ENCODE measurements around the gene TDO2.
"Not testable (repeated sequence)": the region's sequence is repeated elsewhere in the genome, so short reads cannot be mapped to it uniquely, and the experiment has no call there.

Gene TDO2

DNA sequence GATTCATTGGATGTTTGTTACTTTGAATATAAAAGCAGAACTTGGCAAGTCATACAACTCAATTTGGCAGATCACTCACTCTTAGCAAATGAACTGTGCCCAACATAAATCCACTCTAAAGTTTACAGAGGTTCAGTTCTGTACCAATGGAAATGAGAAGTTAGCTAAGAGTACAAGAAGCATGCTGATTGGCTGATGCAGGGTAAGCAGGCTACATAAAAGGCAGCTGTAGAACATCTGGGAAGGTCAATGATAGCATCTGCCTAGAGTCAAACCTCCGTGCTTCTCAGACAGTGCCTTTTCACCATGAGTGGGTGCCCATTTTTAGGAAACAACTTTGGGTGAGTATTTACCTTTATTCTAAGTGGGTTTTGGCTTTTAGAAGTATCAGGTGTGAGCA, at the start of gene TDO2:
TSS of gene TDO2 (plus strand) at position 244 of the 400 bp plus-strand sequence. CDS start at position 307, 63 bp downstream.
- peak; percentile 29 for DNase-seq (ENCODE audit: low read depth)

DNA sequence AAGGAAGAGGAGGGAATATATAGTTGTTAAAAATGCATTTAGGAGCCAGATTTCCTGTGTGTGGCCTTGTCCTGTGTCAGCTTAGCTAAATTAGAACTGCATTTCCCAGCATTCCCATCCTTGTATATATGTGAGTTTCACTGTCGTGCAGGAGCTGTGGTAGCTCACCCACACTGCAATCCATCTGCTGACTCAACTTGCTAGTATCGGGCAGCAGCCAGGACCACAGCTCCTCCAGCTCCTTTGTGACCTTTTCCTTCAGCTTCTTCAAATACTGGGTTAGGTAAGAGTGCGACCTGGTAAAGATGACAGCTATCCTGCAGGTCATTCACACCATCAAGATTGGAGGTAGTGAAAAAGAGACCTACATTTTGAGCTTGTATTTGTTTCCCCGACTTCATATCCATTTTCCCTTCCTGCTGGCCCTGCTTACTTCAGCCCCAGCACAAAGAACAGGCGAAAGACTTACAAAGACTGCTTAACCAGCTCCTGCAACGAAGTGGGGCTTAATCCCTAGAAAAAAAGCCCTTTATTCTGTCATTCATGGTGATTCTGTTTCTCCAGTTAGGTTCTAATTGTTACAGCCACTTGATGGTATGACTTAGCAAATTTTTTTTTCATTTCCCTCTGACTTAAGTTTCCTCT, 48.8 kb upstream of the TDO2 start:
- no peak for DNase-seq (ENCODE audit: low read depth)

DNA sequence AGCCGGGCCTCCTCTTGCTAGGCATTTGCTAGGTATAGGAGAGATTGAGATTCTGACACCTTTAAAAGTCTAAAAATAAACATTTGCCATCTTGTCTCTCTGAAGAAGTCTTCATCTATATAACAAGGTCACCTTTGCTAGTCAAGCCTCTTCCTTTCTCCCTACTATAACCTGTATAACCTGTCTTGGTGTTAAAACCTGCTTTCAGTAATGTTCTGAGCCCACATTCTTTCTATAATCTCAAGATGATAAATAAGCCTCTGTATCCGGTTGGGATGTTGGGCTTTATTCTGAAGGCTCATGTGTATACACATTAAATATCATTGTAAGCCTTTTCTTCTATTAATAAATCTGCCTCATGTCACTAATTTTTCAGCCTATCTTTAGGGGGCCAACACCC, 47.6 kb upstream of the TDO2 start:
- no peak for DNase-seq (ENCODE audit: low read depth)

DNA sequence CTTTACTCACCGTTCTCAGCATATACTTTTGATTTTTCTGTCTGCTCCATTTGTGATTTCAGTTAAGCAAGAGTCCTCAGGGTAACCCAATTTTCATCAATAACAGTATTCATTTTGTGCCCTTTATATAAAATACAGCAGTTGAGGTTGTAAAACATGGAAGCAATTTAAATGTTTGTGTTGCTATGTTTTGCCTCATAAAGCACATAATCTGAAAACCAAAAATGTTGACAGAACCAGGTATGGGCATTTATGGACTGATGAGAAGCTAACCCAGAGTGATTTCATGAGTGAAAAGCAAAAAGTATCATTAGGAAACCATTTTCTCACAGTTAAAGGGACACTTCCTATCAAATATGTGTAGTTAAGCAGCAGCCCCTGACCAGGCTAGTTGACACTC, 37.3 kb upstream of the TDO2 start, which contains the start of gene ASIC5:
TSS of gene ASIC5 (minus strand) at position 101 of the 400 bp plus-strand sequence. CDS start at position 50, 51 bp downstream.
- no peak for DNase-seq (ENCODE audit: low read depth)

DNA sequence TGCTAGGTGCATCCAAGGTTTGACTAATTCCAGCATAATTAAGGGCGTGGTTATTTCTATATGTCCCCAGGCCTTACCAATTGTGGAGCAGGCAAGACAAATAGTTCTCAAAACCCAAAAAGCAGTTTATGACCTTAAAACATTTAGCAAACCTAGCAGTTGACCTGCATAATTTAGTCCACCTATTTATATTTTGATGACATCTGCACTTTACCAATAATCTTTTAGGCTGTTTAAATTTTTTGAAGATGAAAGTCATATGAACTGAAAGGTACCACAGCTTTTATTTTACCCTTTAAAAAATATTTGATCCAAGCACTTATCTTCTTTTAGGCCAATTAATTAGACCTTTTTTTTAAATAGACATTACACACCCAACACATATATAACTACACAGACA, 27.6 kb upstream of the TDO2 start:
- no peak for DNase-seq (ENCODE audit: low read depth)

DNA sequence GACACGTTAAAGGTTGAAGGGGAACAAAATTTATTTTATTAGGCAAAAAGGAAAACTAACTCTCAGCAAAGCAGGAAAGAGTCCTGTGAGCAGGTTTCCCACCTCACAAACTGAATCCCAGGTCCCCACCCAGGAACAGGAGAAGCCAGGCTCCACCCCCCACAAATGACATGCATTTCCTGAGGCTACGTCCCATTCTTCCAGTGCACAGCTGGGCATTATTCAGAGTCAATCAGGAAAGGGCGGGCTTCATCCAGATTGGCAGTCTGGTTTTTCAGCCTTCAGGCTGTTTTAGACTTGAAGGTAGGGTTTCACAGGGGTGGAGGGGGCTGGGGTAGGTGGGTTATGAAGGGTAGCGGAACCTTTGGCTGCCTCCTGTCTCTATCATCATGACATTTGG, 25.5 kb upstream of the TDO2 start:
- no peak for DNase-seq (ENCODE audit: low read depth)

DNA sequence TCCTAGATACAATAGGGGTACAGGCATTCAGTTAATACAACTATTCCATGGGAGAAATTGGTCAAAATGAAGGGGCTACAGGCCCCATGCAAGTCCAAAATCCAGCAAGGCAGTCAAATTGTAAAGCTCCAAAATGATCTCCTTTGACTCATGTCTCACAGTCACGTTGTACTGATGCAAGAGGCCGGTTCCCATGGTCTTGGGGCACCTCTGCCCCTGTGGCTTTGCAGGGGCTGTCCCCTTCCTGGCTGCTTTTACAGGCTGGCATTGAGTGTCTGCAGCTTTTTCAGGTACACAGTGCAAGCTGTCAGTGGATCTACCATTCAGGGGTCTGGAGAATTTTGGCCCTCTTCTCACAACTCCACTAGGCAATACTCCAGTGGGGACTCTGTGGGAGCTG, 24.9 kb upstream of the TDO2 start:
- no peak for DNase-seq (ENCODE audit: low read depth)

DNA sequence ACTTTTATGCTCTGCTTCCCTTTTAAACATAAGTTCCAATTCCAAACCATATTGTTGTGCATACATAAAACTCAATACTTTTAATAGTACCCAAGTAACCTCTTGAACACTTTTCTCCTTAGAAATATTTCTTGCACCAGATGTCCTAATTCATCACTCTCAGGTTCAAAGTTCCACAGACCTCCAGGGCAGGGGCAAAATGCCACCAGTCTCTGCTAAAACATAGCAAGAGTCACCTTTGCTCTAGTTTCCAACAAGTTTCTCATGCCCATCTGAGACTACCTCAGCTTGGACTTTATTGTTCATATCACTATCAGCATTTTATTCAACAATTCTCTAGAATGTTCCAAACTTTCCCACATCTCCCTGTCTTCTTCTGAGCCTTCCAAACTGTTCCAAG, 23.7 kb upstream of the TDO2 start:
- DNase-seq (ENCODE audit: low read depth), result no peak

DNA sequence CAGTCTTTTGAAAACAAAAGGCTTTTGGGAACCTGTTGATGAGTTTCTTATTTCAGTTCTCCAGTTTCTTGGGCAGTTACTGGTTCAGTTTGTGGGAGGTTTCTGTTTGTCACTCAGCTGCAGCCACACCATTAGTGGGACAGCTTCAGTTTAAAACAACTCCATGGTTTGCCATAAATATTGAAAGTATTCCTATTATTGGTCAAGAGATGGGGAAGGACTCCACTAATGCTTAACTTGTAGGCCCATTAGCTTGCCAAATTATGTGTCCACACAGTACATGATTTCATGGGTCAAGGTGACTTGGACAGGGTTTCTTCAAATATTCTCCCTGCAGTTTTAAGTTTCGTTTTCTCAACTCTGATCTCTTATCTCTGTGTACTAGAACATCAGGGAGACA, 21.9 kb upstream of the TDO2 start:
- DNase-seq (ENCODE audit: low read depth), result no peak

DNA sequence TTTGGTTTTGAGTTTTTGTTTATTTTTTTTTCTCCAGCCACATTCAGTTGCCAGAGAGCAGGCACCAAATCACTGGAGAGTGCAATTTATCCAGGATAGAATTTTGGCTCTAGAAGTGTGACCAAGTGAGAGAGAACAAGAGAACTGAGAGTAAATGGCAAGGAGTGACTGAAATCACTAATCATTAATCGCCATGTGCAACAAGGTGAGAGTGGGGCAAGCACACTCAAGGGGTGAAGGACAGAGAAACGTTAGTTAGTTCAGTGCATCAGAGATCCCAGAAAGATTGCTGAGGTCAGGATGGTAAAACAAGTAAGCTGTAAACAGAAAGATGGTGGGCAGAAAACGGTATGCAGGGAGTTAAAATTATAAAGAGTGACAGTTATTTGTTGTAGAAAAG, 19.6 kb upstream of the TDO2 start:
- DNase-seq (ENCODE audit: low read depth), result no peak

DNA sequence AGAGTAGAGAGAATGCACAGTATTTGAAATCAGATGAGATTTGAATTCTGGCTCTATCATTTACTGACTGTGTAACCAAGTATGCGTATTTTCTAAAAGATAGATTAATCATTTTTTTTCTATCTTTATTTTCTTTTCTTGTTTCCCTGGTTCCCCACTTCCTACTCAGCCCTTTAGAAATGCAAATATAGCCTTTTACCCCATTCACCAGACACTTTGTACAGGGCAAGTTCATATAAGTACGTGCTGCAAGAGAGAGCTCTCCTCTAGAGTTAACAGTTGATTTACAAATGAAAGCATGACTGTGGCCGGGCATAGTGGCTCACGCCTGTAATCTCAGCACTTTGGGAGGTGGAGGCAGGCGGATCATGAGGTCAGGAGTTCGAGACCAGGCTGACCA, 17.8 kb upstream of the TDO2 start:
- no peak for DNase-seq (ENCODE audit: low read depth)

DNA sequence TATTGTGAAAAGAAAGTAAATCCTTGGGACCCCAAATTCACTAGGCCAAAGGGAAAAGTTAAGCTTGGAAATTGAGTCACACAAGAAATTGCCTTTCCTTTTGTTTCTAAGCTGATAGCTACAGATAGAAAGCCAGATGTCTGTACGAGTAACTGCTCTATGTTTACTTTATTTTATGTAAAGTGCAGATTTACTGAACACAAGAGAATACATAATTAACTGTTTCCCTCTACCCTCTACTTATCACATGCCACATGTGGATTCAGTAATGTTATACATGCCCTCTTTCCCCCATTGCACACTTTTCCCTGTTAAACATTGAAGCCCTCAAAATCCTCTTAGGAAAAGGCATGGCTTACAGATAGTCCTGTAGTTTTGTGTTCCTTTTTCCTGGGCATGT, 16.5 kb upstream of the TDO2 start:
- no peak for DNase-seq (ENCODE audit: low read depth)

DNA sequence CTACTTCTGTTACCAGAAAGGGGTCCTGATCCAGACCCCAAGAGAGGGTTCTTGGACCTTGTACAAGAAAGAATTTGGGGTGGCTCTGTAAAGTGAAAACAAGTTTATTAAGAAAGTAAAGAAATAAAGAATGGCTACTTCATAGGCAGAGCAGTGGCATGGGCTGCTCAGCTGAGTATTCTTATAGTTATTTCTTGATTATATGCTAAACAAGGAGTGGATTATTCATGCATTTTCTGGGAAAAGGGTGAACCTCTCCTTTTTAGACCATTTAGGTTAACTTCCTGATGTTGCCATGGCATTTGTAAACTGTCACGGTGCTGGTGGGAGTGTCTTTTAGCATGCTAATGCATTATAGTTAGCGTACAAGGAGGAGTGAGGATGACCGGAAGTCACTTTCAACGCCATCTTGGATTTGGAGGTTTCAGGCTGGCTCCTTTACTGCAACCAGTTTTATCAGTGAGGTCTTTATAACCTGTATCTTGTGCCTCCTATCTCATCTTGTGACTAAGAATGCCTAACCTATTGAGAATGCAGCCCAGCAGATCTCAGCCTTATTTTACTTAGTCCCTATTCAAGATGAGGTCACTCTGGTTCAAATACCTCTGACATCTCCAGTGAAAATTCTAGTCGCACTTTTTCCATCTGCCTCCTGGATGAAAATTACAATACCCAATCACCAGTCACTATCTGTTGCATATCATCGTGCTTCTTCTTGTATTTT, 15.5 kb upstream of the TDO2 start:
- no peak for DNase-seq (ENCODE audit: low read depth)

DNA sequence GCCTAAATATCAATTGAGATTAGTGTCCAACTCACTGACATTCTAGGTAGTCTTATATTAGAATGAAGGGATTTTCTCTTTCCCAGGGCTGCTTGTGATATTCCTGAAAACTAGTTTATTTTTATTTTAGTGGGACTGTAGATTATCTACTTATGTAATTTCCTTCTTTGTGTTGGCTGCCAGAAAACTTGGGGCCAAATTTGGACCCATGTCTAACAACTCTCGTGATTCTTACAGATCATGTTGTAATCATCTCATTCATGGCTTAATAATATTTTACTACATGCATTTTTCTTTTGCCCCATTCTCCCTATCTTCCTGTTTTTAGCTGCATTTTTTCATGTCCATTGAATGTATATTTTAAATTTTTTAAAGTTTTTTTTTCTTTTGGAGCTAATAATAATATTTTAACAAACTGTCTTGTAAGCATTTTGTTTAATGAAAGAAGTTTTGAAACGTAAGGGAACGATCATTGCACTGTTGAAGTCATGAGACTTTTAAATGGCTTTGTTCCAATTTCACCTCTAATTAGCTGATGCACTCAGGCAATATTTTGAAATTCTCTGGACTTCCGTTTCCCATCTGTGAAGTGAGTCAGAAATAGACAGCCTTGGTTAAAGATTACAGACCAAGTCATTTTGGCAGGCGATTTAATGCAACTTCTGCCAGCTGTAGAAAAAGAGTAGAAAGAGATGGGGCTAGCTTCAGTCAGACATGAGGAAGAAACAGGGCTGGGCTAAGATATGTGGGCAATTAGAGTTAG, 14.3 kb upstream of the TDO2 start:
- DNase-seq (ENCODE audit: low read depth), result peak; percentile 94

DNA sequence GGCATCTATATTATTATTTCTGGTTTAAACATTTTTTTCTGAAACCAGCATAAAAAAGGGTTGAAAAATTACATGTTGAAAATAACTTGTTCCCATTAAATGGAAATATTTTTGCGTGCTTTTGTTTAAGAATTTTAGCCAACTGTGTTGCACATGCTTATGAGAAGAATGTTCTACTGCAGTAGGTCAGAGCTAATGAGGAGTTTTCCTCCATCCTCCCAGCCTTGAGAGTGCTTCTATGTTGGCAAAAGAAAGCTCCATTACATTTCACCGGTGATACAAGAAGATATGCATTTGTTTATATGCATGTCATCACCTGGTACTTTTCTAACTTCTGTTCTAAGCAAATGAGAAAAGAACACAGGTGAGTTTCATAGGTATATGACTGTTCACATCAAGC, 13.6 kb upstream of the TDO2 start:
- DNase-seq (ENCODE audit: low read depth), result peak; percentile 5

DNA sequence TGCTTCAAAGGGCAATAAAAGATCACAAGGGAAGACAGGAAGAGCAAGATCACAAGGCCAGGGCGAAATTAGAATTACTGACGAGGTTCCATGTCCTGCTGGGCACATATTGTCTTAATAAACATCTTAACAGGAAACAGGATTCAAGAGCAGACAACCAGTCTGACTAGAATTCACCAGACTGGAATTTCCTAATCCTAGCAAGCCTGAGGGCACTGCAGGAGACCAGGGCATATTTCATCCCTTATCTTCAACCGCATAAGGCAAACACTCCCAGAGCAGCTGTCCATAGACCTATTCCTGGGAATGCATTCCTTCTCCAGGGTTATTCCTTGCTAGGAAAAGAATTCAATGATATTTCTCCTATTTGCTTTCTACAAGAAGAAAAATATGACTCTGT, 12.4 kb upstream of the TDO2 start:
- peak; percentile 3 for DNase-seq (ENCODE audit: low read depth)

DNA sequence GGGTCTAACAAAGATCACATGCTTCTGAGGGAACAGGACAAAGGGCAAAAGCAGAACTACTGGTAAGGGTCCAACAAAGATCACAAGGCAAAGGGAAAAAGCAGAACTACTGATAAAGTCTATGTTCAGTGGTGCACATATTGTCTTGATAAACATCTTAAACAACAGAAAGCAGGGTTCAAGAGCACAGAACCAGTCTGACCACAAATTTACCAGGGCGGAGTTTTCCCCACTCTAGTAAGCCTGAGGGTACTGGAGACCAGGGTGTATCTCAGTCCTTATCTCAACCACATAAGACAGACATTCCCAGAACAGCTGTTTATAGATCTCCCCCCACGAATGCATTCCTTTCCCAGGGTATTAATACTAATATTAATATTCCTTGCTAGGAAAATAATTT, 5.1 kb upstream of the TDO2 start:
- DNase-seq (ENCODE audit: low read depth), result not testable (repeated sequence)

DNA sequence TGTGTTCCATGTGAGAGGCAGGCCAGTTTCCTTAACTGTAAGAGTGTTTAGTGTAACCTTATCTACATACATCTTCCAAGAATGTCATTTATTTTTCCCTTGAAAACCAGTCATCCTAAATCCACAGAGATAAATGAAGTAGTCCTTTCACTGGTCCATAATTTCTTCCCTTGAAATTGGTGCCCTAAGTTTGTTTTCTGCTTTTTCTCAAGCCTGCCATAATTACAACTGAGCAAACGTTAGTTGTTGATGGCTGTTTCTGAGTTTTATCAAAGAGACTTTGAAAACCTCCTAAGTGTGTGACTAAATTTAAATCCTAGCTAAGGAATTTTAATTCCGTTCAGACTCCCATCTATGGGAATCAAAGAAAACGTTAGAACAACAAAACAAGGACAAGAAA, 3.6 kb upstream of the TDO2 start:
- DNase-seq (ENCODE audit: low read depth), result no peak

DNA sequence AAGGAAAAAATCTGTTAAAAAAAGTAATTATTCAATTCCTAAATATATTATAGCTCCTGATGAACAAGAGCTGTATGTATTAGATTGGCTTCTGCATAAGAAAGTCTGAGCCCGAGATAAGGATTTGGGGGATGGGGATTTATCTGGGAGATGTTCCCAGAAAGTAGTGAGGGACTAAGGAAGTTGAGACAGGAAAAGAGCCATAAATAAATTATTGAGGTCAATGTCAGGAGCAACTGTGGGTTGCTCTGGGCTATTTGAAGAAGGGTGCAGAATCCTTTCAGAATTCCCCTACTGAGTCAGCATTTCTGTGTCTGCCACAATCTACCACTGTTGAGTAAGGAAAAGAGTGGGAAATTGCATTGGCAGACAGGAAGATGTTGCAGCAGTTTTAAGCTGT, 3.1 kb upstream of the TDO2 start:
- peak; percentile 52 for DNase-seq (ENCODE audit: low read depth)

DNA sequence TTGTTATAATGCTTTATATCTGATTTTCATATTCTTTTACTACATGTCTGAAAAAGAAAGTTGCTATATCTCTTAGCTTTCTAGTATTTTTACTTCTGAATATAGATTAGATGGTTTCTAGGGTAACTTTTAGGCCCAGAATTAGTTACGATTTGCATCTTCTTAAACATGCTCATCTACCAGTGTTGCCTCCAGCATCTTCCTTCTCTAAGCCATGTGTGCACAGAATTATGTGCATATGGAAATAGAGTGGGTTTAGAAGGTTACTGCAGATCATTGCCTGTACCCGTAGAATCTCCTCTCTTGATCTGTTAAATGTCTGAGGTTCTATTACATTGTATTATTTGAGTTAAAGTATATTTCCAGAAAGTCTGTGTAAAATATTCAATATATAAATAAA, 2.5 kb upstream of the TDO2 start:
- DNase-seq (ENCODE audit: low read depth), result no peak

DNA sequence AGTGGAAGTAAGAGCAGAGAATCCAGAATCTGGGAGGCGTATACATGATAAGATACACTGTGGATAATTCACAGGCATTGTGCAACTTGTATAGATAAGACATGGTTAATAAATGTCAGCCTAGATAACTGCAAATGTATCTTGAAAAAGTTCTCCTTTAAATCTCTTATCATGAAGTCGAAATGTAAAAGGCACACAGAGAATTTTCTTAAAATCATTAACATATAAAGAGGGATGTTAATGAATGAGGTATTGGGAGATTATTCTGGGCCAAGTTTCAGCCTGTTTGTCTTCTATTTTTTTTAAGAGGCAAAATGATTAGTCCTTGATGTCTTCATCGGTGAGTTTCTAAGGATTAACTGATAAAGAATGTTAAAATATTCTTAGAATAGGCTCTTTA, 835 bp downstream of the TDO2 start:
- DNase-seq (ENCODE audit: low read depth), result no peak

DNA sequence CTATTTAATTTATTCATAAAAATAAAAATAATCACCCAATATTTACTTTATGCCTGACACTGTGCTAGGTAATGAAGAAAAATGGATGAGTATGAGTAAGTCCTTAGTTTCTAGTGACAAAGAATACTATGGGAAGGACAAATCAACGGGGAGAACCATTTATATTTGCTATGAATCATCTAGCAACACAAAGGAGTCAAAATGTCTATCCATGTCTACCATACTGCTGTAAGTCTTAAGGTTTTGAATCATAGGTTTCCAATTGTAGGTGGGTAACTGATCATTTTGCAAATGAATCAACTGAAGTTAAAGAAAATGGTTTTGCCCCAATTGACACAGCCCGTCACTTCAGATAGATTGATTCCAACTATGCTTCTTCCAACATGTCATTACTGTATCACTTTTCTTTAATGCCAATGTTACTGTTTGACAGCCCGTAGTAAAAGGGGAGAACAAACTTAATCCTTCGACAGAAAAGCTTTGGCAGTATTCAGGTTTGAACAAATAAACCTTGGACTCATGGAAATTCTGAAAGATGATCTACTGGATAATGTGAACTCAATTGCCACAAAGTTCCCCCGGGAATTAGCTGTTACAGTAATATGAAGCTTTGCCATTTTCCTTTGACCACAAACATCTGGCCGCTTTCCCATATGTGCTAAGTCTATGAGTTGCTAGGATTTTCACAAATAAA, 3.2 kb downstream of the TDO2 start:
- peak; percentile 99 for DNase-seq (ENCODE audit: low read depth)

DNA sequence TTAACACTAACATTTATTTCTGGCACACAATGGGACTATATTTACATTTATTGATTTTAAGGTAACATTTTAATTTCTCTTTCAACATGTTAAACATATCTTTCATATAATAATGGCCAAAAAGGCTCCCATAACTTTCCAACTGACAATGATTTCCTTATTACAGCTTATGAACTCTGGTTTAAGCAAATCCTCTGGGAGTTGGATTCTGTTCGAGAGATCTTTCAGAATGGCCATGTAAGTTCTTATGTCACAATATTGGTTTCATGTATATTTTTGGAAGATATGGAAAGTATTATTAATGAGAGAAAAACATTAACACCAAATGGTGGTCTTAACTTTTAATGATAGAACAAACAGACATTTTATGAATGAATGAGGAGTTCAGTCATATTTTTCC, 4.1 kb downstream of the TDO2 start:
- DNase-seq (ENCODE audit: low read depth), result no peak
